ENCODE data around the gene DCDC1. TPM values are rescaled to one million over a fixed set of nuclear protein-coding genes. Genes with fewer than 3 reads are reported as not detected.

Gene DCDC1
- total and polyA plus RNA-seq, 12 donors = 0.01 to 0.18 (median 0.09) TPM; not detected in 9

- intact Hi-C loops (cut with DNase I) = loop anchor here in 7 of 10 donors (5.0 to 10.0 kb wide), 6 partner anchors 766 to 1068 kb away; no protein-coding TSS in a partner anchor
- no peaks in the 10 kb centered on the region for H3K36me3 ChIP-seq
- no peaks in the 10 kb centered on the region for H3K9me3 ChIP-seq
- H3K27me3 ChIP-seq = peaks cover 0 to 4% (median 0%) of the 10 kb centered on the region in 7 donors
- no peak for TF ChIP-seq CTCF (IDR thresholded peaks at IDR 0.05)
- WGBS, 2 donors = 23 to 31% methylated on average over 3 of the region's 3 CpGs
- H3K4me1 ChIP-seq = no peaks in the 10 kb centered on the region
- ATAC-seq = no peak
- no peak for DNase-seq
- no peak overlapping the region for H3K4me3 ChIP-seq
- H3K27ac ChIP-seq = no peak overlapping the region
Measured at GRCh38 chr11:31106326-31106725, 263.2 kb downstream of the DCDC1 start.

- no peaks in the 10 kb centered on the region for H3K9me3 ChIP-seq
- H3K36me3 ChIP-seq = no peaks in the 10 kb centered on the region
- TF ChIP-seq CTCF (IDR thresholded peaks at IDR 0.05) = no peak
- H3K27me3 ChIP-seq = peaks cover 0 to 4% (median 0%) of the 10 kb centered on the region in 7 donors
- 80% methylated on average over 5 of the region's 5 CpGs for WGBS, 2 donors
- H3K4me1 ChIP-seq = no peaks in the 10 kb centered on the region
- intact Hi-C loops (cut with DNase I) = loop anchor here in 4 of 10 donors (10.0 kb wide), 2 partner anchors 772 to 1072 kb away; no protein-coding TSS in a partner anchor
- no peak overlapping the region for H3K4me3 ChIP-seq
- DNase-seq (no peak), ATAC-seq (no peak)
- no peak overlapping the region for H3K27ac ChIP-seq
Measured at GRCh38 chr11:31102875-31103274, 266.7 kb downstream of the DCDC1 start.

- Histone ChIP-seq H3K27me3 (peaks cover 0 to 4% (median 0%) of the 10 kb centered on the region in 7 donors), H3K27ac (no peak overlapping the region), H3K36me3 (no peaks in the 10 kb centered on the region), H3K4me1 (no peaks in the 10 kb centered on the region), H3K4me3 (no peak overlapping the region), H3K9me3 (no peaks in the 10 kb centered on the region)
- DNase-seq (no peak), ATAC-seq (no peak)
- TF ChIP-seq CTCF (IDR thresholded peaks at IDR 0.05) = no peak
- intact Hi-C loops (cut with DNase I) = loop anchor here in 4 of 10 donors (10.0 kb wide), 2 partner anchors 772 to 1072 kb away; no protein-coding TSS in a partner anchor
Measured at GRCh38 chr11:31102316-31102715, 267.2 kb downstream of the DCDC1 start.

DNA sequence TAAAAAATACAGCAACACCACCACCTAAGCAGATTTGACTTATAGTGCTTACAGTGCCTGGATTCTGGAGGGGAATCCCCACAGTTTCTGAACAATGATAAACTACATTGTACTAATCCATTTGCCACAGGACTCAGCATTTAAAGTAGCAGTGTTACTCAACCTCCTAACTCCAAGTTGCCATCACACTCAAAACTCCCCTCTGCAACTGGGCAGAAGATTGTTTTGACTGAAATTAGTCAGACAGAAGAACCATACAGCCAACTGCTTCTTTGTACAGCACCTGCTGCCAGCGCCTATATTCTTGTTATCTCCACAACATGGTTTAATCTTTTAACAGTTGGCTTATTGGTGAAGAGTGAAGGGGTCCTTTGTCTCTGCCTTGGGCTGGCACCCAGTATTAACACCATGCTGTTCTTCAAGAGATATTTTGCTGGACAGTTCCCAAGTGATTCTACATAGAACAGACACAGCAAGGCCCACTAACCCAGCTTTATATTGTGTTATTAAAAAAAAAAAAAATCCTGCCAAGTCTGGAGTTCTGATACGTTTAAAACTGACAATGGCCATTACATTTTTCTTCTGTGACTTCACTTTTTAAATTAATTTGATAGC, 273.2 kb downstream of the DCDC1 start:
- intact Hi-C loops (cut with DNase I) = no loop called here
- WGBS, 2 donors = 43 to 50% methylated on average over 2 of the region's 2 CpGs
- ATAC-seq = no peak

More for the DNA sequence above, 273.2 kb downstream of the DCDC1 start:
- no peak for DNase-seq
- no peak for TF ChIP-seq CTCF (IDR thresholded peaks at IDR 0.05)
- H3K27ac ChIP-seq = no peak overlapping the region
- no peaks in the 10 kb centered on the region for H3K4me1 ChIP-seq
- H3K9me3 ChIP-seq = no peaks in the 10 kb centered on the region
- no peak overlapping the region for H3K4me3 ChIP-seq
- H3K27me3 ChIP-seq = no peaks in the 10 kb centered on the region
- no peaks in the 10 kb centered on the region for H3K36me3 ChIP-seq

Data from heart right ventricle (tissue), 16 donors.